AML-193 (cell line): ENCODE results near the gene ADISSP.

ENCODE experiments used
- DNase-seq, 2 experiments: peaks; one replicate each; lab custom pipeline; 2025; lab: John Stamatoyannopoulos, UW

ADISSP gene

DNA sequence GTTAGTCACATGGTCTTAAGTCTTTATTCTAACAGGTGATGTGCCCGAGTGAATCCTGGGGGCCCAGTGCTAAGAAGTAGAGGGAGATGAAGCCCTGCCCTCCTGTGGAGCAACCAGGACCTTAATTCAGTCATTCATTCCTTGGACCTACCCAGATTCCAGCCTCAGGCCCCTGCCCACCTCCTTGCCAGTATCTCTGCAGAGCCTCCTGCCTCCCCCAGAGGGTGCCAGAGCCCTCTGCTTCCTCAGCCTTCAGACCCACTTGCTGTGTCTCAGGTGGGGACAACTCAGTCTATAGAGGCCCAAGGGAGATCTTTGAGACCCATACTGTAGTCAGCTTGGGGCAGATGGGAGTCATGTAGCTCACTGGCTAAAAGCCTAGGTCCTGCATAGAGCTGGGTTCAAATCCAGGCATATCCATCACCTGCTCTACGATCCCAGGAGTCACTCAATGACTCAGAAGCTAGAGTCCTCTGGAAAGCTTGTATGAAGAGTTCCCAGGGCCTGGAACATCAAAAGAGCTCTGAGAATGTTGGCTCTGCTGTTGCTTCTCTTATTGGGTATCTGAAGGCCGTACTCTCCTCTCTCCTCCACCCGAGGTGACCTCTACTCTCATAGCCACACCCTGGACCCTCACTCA is 51.2 kb downstream of the ADISSP start:
- peak; percentile 24 to 47 for DNase-seq

DNA sequence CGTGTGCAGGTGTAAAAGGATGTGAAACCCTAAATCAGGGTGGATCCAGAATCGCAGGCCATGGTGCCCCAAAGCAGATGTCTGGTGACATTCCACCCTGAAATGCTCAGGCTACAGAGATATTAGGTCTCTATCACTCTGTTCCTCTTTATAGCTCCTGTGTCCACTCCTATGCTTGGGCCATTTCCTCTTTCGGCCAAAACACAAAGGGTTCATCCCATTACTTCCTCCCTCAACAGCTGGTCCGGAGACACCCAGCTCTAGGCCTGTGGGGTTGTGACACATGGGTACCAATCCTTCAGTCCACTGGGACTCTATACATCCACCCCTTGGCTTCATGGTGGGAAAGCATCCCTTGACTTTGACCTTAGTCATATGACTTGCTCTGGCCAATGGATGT is 53.5 kb downstream of the ADISSP start:
- DNase-seq: peak; percentile 51 to 55

DNA sequence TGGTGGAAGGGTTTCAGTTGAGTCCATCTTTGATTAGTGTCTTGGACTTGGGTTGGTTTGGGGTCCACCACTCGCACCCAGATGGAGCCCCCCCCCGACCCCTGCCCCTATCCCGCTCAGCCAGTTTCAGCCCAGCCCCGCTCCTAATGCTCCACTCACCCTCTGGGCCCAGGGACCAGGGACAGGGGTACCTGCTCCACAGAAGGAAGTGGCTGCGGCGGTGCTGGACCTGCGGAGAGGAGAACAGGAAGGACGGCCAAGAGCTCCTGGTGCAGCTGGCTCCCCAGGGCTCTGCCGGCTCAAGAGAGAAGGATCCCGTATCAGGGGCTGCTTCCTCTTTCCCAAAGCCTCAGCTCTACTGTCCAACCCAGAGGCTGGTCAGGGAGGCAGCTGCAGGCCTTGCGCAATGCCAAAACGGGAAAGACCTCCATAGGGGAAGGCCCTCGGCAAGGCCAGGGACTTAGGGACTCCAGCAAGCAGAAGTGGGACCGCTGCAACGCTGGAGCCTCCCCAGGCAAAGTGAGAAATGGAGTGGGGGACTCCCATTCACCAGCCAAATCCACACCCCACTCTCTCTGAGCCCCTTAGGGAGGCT is 55.2 kb downstream of the ADISSP start, which contains the start of gene SIGLEC1:
Gene SIGLEC1 (minus strand): TSS at position 322 of the 595 bp plus-strand sequence. CDS start 5,472 bp downstream, outside the sequence.
- DNase-seq: peak; percentile 80 to 81

DNA sequence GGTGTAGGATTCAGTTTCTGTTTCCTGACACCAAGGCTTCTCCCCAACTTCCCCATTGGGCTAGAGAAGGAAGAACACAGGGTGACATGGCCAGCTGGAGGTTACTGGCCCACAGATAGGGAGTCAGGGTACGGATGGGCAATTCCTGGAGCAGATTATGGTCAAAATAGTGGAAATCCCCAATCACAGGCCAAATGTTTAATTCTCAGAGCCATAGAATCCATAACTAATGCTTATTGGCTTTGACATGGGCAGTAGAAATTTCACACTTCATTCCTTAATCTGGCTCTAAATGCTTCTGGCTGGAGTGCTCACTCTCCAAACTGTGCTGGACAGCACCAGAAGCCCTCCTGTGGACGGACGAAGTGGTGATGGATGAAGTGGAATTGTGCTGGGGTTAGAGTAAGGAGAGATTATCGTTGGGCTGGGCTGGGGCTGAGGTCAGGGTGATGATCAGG is 56.0 kb downstream of the ADISSP start:
- no peak for DNase-seq

DNA sequence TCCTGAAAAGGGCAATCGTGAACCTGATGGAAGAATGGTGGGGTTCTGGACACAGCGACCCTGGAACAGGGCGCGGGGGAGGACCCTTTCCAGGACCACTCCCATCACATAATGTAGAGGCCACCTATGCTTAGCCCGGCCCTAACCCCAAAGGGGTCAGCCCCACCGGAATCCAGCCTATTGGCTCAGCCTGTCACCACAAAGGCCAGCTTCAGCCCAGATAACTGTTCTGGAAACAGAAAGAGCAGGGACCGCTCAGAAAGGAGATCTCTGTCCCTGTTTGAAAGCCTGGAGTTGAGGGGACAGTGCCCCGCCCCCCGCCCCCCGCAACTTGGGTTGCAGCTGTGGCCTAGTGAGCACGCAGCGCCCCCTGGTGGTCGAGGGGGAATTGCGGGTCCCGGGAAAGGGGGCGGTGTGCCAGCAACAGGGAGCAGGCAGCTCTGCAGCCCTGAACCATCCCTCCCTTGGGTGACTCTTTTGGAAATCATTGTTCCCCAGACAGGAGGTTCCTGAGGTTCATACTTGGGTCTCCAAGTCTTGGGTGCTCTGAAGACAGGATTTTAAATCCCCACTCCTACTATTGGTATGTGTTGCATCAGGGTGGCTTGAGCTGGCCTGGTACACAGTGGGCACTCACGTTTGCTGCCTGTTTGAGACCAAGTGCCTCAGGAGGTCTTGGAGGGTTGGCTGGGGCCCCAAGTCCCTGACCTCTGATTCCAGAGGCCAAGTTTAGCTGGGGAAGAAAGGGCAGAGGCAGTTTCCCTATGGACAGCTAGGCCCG is 56.7 kb downstream of the ADISSP start:
- DNase-seq: peak; percentile 18 to 52

DNA sequence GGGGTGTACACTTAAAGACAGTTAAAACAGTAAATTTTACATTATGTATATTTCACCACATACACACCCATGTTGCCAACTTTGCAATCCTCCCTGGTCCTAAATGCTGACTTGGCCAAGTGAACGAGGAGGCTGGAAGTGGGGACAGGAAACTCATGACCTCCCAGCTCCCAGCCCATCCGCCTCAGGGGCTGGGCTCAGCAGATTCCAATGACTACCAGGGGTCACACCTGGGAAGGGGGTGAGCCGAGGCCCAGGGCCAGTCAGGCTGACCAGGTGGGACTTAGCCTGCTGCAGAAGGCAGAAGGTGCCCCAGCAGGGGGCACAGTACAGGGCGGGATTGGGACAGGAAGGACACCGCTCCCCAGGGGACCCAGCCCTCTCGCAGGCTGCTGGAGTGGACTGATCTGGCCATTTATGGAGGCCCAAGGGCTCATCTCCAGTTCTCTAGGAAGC is 57.5 kb downstream of the ADISSP start:
- DNase-seq: no peak

DNA sequence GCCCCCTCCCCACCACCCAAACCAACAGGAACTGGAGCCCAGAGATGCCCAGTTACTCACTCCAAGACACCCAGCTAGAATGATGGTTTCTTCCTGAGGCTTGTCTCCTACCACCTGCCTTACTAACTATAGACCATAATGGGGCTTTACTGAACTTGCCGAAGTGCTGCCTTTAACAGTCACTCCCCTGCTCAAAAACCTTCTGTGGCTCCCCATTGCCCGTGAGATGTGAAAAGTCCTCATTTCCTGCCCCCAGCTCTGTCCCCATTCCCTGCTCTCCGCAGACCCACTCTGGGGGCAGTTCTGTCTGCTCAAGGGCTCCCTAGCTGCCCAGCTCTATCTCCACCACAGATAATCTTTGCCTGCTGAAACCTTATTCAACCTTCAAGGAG is 60.0 kb downstream of the ADISSP start:
- no peak for DNase-seq

DNA sequence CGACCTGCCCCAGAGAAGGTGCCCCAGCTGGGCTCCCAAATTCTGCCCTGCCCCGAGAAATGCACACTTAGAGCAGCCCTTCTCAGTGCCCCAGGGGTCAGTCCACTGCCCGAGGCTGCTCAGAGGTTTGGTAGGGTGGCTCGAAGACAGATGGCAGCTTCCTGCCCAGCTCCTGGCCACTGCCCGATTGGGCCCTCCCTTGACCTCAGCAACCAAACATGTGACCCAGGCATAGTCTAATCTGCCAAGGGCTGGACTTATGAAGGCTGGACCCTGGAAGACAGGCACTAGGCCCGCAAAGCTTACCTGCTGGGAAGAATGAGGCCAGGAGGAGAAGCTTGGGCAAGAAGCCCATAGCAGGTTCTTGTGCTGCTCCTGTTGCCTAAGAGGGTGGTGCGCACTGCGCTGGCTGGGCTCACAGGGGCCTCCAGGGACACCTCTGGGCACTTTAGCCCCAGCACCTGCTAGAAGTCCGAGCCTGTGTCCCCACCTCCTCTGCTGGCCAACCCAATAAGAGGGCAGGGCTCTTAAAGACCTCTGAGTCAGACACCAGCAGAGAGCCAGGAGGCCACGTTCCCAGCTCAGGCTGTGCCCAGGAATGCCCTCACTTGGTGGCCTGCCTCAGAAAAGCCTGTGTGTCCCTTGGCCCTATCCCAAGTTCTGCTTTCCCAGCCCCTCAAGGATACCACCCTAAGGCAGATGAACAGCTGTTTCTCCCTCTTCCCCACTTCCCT is 60.6 kb downstream of the ADISSP start:
- no peak for DNase-seq

DNA sequence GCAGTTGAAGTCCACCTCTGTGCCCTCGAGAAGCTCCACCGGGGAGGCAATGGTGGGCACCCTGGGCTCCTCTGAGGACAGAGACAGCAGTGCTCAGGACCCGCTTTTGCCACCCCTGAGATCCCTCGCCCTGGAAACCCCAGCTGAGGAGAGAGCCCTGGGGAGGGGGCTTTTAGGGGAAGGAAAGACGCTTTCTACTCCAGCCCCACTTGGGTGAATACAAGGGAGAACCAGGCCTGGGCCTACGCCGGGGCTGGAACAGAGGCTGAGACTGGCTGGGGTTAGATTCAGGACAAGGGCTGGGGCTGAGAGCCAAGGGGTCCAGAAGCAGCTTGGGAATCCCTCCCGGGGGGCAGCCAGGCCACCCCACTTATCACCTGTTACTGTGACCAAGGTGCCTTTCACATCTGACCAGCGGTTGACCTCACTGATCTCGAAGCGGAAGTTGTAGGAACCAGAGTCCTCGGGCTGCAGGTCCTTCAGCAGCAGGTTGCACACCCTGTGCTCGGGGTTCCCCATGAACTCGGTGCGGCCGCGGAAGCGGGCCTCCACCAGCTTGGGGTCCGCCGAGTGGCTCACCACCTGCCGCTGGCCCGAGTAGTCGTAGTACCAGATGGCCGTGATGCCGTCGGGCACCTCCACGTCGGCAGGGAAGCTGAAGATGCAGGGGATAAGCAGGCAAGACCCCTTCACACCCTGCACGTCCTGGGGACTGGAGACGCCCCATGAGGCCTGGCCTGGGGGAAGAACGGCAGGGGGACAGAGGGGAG is 61.4 kb downstream of the ADISSP start:
- no peak for DNase-seq

DNA sequence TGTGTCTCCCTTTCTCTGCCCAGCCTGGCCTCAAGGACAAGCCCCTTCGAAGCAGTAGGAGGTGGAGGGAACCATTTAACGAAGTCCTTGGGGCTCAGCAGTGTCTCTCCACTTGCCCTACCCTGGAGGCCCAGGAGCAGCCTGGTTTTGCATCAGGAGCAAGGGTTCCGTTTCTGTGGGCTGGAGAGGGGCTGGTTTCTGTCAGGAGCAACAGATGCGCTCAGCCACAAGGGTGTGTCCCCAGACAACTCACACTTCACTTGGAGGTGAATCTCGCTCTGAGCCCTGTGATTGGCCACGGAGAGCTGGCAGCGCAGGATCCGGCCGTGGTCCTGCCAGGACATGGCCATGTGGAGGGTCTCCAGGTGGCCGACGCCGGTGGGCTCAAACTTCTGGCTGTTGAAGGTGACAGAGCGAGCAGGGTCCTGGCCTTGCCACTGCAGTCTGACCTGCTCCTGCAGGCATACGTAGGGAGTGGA is 62.0 kb downstream of the ADISSP start:
- no peak for DNase-seq

DNA sequence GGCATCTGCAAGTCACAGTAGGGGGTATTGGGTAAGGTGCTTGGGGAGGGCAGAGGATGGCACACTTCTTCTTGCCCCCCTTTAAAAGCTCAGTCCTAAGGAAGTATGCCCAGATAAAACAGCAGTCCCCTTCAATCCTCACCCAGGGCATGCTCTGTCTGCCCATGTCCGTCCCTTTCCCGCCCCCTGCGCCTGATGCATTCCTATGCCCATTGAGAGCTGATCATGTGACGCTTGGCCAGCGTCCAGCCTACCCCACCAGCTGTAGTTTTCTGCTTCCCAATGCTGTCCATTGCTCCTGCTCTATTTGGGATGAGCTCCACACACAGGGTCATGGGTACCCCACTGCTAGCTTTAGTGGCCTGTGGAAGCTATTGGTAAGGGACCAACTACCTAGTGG is 63.5 kb downstream of the ADISSP start:
- DNase-seq: no peak
